ENCODE data around the gene ZNF587.
"Not testable (repeated sequence)": the region's sequence is repeated elsewhere in the genome, so short reads cannot be mapped to it uniquely, and the experiment has no call there.

DNA sequence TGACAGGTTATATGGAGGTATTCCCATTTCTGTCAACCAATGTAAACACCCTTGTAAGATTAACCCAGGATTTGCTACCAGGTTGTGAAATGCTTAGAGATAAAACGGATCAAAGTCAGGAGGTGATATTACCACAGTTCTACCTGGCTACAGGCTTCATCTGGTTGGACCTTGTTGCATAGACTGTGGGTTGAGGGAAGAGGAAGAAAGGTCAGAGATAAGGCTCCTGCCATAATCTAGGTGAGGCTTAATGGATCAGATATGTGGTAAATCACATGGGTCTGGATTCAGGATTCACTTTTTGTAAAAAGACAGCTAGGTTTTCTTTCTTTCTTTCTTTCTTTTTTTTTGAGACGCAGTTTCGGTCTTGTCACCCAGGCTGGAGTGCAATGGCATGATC, 28.2 kb upstream of the ZNF587 start:
- TF ChIP-seq, protein P1, sequence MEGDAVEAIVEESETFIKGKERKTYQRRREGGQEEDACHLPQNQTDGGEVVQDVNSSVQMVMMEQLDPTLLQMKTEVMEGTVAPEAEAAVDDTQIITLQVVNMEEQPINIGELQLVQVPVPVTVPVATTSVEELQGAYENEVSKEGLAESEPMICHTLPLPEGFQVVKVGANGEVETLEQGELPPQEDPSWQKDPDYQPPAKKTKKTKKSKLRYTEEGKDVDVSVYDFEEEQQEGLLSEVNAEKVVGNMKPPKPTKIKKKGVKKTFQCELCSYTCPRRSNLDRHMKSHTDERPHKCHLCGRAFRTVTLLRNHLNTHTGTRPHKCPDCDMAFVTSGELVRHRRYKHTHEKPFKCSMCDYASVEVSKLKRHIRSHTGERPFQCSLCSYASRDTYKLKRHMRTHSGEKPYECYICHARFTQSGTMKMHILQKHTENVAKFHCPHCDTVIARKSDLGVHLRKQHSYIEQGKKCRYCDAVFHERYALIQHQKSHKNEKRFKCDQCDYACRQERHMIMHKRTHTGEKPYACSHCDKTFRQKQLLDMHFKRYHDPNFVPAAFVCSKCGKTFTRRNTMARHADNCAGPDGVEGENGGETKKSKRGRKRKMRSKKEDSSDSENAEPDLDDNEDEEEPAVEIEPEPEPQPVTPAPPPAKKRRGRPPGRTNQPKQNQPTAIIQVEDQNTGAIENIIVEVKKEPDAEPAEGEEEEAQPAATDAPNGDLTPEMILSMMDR (IDR thresholded peaks at IDR 0.05; ENCODE audit: low read length) = not testable (repeated sequence)
- not testable (repeated sequence) for TF ChIP-seq EZH2 (IDR thresholded peaks at IDR 0.05; ENCODE audit: borderline replicate concordance, low read length)
